Hematopoietic multipotent progenitor cell treated with erythropoietin and hydrocortisone succinate and interleukin-3 and kit ligand, for 15 days (in vitro differentiated cells): ENCODE results near the gene GRIK5.

Experiments used
- DNase-seq: peaks from one replicate; pipeline ENCODE4 v3.0.0-alpha.2; 2015; ENCODE audit warnings: low spot score

The GRIK5 gene

DNA sequence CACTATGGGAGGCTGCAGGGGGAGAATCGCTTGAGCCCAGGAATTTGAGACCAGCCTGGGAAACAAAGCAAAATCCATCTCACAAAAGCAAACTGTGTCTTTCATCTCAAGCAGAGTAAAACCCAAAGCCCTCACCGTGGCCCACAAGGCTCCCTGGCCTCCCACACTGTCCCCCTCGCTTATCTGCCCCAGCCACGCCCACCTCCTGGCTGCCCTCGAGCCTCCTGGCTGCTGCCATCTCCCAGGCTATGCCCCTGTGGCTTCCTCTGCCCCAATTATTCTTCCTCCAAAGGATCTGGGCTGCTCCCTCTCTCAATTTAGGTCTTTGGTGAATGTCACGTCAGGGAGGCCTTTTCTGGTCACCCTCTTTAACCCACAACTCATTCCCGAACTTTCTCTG is 114.5 kb downstream of the GRIK5 start:
- no peak for DNase-seq

DNA sequence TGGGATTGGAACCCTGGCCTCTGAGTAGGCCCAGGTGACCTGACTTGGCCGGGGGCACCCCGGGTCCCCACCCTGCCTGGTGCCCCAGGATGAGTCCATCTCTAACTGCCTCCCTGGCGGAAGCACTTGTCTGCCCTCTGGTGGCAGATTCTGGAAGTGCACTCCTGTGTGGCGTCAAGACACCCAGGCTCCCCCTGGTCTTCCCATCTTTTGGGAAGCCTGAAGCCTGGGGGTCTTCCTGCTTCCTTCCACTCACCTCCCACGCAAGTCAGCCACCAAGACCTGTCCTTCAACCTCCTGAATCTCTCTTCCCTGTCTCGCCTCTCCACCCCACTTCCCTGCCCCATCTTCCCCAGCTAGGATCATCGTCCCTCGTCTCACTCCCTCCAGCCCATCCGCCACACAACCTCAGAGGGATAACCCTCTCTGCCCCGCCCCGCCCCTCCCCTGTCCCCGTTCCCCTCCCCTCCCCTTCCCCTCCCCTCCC is 118.3 kb downstream of the GRIK5 start:
- DNase-seq = peak; percentile 81
